ENCODE data around the gene TMA7B.

The TMA7B gene

DNA sequence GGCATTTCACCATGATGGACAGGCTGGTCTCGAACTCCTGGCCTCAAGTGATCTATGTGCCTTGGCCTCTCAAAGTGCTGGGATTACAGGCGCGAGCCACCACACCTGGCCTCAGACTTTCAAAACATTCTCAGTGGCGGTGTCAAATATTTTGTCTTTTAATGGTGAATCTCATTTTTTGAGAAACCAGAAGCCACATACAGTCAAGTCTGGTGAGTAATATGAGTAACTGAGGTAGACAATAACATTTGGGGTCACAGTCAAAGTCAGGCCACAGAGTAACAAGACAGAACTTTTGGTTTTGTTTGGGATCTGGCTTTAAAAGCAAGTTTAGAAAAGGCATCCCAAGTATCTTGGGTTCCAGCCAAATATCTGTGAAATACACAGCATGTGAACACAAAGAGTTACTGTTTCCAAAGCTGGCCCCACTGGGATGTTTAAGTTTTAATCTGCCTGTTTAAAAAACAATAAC lies 5.6 kb upstream of the TMA7B start:
- no peak for DNase-seq

DNA sequence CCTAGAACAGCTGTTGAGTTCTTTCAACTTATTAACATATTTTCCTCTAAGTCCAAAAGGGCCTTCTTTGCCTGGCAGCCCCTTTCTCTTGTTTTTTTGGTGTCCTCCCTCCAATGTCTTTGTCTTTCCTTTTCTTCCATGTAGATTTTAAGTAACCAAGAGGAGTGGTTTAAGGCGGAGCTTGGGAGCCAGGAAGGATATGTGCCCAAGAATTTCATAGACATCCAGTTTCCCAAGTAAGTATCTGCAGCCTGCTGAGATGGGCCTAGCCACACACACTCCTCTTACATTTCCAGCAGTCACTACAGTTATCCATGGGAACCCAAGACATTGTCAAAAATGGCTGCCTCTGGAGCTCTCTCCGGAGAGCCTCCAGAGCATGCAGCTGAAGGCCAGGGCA lies 4.5 kb upstream of the TMA7B start:
- DNase-seq: no peak

DNA sequence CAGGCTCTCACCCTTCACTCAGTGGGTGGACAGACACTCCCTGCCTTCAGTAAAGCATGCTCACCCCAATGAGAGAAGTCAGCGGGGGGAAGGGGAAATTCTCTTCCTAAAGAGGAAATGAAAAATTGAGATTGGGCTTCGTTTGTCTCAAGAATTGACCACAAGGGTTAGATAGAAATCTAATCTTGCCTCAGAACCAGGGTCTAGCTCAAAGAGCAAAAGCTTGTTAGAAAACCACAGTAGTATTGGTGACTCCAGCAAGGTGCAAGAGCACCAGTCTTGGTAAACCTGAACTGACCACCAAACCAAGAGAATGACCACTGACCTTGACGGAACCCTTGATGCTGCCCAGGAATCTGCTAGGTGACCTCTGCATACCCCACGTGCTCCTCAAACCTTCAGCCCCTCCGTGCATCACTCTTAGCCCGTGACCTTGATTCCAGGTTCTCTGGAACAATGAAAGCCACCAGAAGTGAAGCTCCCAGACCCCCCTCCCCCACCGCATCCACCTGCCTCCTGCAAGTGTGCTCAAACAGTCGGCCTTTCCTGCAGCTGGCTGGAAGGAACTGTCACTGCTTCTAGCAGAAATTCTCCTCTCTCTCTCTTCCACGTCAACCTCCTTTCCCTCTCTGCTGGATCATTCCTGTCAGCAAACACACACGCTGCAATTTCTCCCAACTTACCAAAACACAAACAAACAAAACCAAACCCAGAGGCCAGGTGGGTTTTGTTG lies 3.1 kb upstream of the TMA7B start:
- DNase-seq: no peak

DNA sequence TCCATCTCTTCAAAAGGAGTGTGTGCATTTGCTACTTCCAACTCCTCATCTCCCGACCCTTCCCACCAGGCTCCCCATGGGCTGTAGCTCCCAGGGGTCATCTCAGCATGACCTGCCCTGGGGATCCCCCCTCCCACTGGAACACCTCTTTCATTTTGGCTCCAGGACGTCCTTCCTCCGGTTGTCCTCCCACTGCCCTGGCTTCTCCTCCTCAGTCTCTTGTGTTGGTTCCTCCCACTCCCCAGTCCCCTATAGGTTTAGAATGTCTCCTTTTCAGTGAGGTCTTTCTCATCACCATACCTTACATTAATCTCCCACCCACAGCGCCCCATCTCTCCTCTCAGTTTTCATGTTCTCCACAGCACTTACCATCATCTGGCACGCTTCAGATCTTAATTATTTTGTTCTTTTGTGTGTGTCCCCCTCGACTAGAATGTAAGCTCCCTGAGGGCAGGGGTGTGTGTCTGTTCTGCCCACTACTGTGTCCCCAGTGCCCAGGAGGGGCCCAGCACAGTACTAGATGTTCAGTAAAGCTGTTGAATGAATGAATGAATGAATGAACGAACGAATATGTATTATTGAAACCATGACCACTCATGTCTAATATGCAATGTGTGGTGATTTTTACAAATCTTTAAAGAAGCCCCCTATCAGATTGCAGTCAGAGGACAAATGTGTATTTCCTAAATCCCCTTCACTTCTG lies 2.0 kb upstream of the TMA7B start:
- DNase-seq: no peak

DNA sequence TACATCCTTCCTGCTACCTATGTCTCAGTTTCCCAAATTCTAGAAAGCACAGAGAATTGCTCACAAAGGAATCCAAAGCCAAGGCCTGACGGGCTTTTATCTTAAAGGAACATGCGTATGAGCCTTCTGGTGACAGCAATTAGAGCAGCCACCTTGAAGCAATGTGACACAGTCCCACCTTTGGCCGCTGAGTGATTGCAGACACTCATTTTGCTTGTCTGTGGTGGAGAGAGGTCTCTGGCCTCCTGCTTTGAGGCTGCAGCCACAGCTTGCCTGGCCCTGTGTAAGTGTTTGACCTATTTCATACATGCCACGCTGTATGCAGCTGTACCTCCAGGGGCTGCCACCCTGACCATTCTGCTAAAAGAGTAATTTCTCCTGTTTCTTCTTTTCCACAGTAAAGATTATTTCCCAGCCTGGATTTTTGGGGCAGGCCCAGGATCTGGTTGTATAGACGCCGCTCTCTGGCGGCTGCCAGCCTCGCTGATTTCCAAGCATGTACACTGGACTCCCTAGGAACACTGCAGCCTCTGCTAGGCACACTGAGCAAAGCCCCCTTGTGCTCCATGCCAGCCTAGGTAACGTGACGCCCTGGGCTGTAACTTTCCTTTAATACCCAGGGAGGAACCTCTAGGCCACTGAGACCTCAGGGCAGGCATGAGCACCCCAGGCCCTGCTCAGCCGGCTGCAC lies 1.1 kb upstream of the TMA7B start:
- no peak for DNase-seq

DNA sequence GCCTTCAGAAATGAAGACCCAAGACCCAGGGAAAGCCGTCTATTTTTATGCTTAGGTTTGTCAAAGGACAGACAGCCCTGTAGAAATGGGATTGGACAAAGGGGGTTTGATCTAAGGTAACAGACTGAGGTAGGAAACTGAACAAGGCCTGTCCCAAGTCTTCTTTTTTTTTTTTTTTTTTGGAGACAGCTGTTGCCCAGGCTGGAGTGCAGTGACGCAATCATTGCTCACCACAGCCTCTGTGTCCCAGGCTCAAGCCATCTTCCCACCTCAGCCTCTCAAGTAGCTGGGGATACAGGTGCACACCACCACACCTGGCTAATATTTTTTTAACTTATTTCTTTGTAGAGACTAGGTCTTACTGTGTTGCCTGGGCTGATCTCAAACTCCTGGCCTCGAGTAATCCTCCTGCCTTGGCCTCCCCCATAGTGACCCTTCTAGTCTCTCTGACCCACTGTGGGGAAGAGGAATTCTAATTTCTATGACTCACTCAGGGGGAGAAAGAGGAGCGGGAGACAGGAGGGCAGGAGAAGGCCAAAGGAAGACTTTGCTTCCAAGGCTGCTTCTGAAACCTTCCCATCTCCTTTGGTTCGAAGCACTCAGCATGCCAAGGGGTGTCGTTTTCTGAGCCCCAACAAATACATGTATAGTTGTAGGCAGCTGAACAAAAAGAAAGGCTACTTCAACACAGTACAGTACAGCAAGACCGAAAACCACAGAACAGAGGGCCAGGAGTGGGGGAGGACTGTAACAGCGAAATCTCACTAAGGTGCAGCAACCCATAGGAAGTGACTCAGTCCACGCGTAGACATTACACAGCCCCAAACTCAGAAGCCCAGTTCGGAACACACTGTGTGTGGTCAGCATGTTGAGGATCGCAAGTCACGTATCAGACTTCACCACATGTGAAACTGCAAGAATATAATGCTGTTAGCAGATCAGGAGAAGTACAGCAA lies 872 bp downstream of the TMA7B start:
- no peak for DNase-seq

DNA sequence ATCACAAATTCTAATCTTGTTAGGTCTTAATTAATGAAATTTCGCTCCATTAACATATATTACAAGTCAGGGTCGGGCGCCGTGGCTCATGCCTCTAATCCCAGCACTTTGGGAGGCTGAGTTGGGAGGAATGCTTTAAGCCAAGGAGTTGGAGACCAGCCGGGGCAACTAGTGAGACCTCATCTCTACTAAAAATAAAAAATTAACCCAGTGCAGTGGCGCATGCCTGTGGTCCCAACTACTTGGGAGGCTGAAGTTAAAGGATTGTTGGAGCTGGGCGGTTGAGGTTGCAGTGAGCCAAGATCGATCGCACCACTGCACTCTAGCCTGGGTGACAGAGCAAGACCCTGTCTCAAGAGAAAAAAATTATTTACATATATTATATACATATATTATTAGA lies 1.9 kb downstream of the TMA7B start:
- no peak for DNase-seq

DNA sequence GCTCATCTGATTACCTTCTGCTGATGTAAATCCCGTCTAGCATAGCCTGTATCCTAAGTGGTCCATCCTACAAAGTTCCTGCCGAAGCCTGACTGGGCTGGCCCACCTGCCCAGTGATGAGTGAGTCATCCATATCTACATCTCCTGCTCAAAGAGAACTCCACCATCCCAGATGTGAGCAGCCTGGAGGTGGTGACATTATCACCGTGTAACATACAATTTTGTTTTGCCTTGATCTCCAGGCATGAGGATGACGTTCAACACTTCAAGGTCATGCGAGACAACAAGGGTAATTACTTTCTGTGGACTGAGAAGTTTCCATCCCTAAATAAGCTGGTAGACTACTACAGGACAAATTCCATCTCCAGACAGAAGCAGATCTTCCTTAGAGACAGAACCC lies 5.6 kb downstream of the TMA7B start:
- DNase-seq: no peak

DNA sequence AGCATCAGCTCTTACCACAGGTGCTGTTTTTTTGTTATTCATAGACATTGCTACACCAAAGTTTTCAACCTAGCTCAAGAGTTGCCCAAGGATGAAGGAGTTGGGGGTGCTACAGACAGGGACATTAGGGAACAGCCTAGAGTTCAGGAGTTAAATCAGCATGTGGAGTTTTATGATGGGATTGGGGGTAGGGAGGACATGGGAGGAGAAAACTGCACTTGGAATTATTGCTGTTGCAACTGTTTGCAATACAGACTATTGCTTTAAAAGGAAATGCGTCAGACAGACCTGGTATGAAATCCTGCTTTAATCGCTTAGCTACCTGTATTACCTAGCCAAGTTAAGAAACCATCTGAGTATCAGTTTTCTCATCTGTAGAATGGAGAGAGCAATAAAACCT lies 6.3 kb downstream of the TMA7B start:
- DNase-seq: no peak

DNA sequence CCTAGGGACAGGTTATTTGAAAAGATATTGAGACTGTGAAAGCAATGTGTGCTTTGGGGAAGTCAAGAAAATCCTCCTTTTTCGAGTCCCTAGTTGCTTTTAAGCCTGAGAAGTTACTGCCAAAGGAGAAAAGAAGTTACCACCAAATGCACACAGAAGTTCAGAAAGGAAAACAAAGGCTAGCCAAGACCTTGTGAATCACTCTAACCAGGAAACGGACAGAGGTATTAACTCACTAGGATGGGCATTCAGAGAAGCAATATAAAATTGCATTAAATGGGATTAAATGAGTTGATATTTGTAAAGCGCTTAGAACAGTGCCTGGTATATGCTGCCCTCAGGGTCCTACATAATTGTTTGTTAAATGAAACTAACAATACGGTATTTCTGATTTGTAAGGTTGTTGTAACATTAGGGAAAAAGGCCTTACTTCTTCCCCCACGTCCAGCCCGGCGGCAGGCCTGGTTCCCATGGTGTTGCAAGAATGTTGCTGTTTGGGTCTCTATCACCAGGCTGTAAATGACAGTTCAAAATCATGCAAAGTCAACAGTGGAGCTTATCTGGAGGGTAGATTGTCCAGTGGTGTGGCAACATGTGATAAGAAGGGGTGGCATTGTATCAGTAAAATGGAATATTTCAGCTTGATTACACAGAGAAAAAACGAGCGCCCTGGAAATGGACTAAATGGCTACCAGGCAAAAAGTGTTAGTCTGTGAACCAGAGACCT lies 7.1 kb downstream of the TMA7B start:
- no peak for DNase-seq

DNA sequence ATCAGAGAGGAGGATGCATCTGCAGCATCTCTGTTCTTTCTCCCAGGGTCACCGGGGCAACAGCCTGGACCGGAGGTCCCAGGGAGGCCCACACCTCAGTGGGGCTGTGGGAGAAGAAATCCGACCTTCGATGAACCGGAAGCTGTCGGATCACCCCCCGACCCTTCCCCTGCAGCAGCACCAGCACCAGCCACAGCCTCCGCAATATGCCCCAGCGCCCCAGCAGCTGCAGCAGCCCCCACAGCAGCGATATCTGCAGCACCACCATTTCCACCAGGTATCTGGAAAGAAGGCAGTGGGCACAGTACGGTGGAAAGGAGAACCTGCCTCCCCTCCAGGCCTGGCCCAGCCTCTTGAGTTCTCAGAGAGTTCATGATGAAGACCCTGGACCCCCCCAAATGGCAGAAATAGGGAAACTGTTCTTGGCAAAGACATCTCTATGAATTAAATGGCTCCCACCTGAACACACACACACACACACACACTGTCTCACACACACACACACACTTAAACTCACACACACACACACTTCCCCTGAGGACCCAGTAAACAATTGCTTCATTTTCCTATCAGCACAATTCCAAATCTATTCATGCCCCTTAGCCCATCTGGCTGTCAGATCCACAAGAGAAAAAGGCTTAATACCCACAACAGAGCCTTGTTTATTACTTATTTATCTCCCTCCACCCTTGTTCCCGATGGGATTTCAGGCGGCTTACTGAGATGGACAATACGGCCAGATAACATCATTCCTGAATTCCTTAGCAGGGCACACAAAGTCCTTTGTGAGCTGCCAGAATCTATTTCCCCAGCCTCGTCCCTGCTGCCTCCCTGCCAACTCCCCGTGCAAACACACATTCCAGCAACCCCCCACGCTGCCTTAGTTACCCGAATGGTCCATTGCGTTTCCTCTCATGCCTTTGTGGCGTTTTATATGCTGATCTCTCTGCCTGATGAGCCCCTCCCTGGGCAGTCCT lies 8.1 kb downstream of the TMA7B start:
- no peak for DNase-seq

DNA sequence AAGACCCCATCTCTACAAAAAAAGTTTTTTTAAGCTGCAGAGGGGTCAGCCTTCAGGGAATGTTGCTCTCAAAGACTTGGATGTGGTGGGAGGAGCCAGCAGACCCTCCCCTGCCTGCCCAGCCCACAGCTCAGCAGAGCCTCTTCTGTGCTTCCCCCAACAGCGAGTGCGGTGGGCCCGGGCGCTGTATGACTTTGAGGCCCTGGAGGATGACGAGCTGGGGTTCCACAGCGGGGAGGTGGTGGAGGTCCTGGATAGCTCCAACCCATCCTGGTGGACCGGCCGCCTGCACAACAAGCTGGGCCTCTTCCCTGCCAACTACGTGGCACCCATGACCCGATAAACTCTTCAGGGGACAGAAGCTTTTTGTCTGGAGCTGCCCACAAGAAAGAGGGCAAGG lies 10.5 kb downstream of the TMA7B start:
- DNase-seq: no peak

DNA sequence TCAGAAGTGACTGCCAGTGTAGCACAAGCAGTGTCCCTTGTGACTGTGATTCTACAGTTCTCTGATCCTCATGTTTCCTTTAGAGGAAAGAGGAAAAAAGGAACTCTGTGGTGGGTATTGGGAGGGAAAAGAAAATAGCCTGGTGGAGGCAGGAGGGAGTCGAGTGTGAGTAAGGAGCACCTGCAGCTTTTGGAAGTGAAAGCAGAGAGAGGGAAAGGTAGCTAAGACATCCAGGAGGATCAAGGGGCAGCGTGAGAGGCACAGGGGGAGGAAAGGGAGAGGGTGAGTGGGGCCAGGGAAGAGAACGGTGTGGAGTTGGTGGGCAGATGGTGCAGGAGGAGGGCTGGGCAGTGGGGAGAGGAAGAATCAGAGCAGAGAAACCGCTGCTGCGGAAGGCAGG lies 12.4 kb downstream of the TMA7B start:
- DNase-seq: no peak

DNA sequence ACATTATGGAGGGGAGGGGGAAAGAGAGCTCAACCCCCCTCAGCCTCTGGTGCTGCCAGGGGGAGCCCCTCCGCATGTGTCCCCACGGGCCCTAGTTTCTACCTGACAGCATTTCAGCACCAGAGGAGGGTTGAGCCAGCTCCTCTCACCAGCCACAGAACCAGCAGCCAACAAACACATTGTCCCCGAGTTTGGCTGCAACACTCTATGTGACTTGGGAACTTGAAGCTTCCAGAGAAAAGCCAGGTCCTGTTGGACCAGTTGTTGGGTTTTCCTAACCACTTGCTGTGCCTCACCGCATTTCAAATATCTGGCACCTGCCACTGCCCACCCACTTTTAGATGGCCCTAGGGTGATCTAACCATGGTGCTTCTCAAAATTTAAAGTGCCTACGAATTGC lies 13.5 kb downstream of the TMA7B start:
- no peak for DNase-seq

DNA sequence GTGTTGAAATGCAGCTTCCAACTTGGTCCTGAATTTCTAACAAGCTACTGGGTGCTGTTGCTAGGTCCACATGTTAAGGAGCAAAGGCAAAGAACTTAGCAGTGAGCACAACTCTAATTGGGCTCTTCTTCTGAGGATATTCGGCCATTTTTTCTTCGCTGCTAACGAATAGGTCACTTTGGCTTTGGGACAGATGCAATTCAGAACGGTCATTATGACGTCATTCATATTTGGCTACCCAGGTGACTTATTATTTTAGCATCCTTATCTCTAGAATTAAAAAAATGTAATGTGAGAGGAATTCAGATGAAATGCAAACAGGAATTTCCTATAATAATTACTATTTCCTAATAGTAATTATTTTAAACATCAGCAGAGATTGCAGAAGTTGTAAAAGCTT lies 13.9 kb downstream of the TMA7B start:
- DNase-seq: no peak

DNA sequence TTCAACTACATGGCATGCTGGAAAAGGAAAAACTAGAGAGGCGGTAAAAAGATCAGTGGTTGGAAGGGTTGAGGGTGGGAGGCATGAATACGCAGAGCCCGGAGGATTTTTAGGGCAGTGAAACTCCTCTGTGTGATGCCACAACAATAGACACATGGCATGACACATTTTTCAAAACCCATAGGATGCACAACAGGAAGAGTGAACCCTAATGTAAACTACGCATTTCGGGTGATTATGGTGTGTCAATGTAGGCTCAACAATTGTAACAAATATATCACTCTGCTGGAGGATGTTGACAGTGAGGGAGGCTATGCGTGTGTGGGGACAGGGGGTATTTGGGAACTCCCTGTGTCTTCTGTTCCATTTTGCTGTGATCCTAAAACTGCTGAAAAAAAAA lies 18.9 kb downstream of the TMA7B start:
- DNase-seq: no peak

DNA sequence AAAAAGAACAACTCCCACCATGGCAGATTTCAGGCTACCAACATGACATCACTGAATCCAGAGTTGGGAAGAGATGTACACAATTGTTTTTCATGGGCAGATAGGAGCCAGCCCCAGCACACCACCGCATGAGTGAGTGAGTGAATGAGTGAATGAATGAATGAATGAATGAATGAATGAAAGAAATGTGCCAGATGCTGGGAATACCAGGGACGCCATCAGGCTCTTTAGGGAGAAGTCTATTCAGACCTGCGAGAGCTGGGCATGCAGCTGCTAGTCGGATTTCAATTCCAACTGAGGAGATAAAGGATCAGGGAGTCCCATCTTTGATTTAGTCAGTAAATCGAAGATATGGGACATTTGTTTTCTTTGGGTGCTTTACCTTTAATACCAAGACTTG lies 19.3 kb downstream of the TMA7B start:
- DNase-seq: no peak

DNA sequence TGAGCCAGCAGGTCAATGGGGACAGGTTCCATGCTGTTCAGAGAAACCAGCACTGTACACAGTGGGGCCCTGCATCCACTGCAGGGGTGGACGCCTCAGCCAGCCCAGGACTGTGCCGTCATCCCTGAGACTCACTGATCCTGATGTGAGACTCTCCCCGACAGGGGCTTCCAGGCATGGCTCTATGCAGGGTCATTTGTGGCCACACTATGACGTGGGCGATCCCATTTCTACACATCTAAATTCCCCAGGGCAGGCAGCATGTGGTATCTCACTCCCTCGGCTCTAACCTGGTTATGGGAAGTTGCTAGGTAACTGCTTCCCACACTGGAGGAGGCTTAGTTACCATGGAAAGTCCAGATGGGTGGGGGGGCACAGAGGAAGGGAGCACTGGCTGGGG lies 20.4 kb downstream of the TMA7B start:
- DNase-seq: no peak

DNA sequence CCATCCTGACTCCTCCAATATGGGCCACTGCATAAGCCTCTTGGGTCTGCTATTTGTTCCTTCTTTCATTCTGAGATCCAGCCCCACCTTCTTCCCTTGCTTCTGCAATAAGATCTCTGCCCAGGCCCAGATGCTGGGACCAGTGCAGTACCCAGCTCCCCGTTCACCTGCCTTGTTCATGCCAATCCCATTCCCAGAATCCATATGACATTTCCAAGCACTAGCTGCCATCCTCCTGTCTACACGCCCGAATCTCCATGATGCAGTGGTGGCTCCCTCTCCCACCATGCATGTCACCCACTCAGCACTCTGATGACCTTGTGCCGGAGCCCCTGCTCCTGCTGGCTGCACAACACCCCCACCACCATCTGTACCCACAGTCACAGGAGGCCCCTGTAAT lies 23.1 kb downstream of the TMA7B start:
- no peak for DNase-seq

DNA sequence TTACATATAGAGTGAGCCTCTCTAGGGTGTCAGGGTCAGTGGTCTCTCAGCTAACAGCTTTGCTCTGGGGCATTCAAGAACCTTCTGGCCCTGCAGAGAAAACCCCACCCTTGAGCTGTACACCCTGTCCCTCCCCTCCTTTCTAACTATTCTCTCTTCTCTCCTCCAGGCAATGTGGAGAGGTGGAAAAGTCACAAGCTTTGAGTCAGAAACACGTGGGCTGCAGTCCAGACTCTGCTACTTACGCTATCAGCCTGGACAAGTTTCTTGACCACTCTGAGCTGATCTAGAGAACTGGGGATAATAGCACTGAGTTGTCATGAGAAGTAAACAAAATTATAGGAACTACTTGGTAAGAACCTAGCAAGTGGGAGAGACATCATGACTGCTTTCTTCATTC lies 23.8 kb downstream of the TMA7B start:
- DNase-seq: no peak

DNA sequence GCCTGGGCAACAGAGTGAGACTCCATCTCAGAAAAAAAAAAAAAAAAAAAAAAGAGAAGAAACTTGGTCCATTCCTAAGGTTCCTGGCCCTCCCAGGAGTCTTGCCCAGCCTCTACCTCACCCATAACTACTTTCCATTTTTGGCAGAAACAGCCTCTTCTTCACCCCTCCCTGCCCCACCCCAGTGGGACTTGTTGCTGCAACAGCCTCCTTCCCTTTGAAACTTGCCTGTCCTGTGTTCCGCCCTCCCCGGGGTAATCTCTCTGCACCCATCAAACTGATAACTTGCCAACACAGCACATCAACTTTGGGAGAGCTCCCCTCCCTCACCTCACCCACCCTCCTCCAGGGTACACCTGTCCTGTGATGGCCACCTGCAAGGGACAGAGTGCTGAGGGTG lies 24.5 kb downstream of the TMA7B start:
- no peak for DNase-seq
